CD14-positive monocyte (primary cell): Measurements from ENCODE around the gene FMO4. TPM values are rescaled to one million over a fixed set of nuclear protein-coding genes. Genes with fewer than 3 reads are reported as not detected.

Source experiments
- DNase-seq, 3 donors: peaks; one replicate each; pipeline ENCODE4 v3.0.0-alpha.2; 2011 to 2022
- H2AFZ ChIP-seq: 2 replicates; pipeline ENCODE4 v1.6.0; 2012; ENCODE audit warnings: mild to moderate bottlenecking, low read depth, low read length, inconsistent platforms; ENCODE audit not compliant: insufficient read depth, poor library complexity, severe bottlenecking
- H3K27ac ChIP-seq, 2 donors: 1 replicate in 1 of 2; 2 replicates in 1 of 2; pipeline ENCODE4 v1.5.1; 2012 to 2013; ENCODE audit warnings: low read length in 2 of 2, control low read depth in 1 of 2, inconsistent platforms in 1 of 2, low read depth in 1 of 2, mild to moderate bottlenecking in 1 of 2
- H3K27me3 ChIP-seq, 2 donors: one replicate each; pipeline versions ENCODE4 v1.6.0 to v1.6.1; 2011 to 2013; ENCODE audit warnings: low read length in 2 of 2; ENCODE audit not compliant: control insufficient read depth in 2 of 2, insufficient read depth in 2 of 2
- H3K36me3 ChIP-seq, 2 donors: replicated peaks in 1 of 2; 1 replicate in 1 of 2; 2 replicates in 1 of 2; pipeline versions ENCODE4 v1.5.1 to v1.6.1; 2012 to 2013; ENCODE audit warnings: low read length in 2 of 2, control low read depth in 1 of 2, inconsistent platforms in 1 of 2, mild to moderate bottlenecking in 1 of 2; ENCODE audit not compliant: insufficient read depth in 2 of 2, control insufficient read depth in 1 of 2
- H3K4me1 ChIP-seq, 2 donors: 1 replicate in 1 of 2; 2 replicates in 1 of 2; pipeline versions ENCODE4 v1.5.1 to v1.6.1; 2012 to 2013; ENCODE audit warnings: low read length in 2 of 2, control low read depth in 1 of 2, inconsistent platforms in 1 of 2, mild to moderate bottlenecking in 1 of 2, moderate library complexity in 1 of 2; ENCODE audit not compliant: insufficient read depth in 2 of 2, control insufficient read depth in 1 of 2
- H3K4me2 ChIP-seq: replicated peaks from 2 replicates; pipeline ENCODE3; 2012; ENCODE audit warnings: low read length, moderate library complexity, mild to moderate bottlenecking; ENCODE audit not compliant: poor library complexity, severe bottlenecking; ENCODE audit errors: extremely low read depth
- H3K4me3 ChIP-seq, 3 experiments: fragments of 200-600 bp in 1 of 3; sonication (generic) in 1 of 3; replicated peaks in 1 of 3; 1 replicate in 2 of 3; 2 replicates in 1 of 3; pipeline ENCODE4 v1.5.1; 2011 to 2013; ENCODE audit warnings: low read length in 3 of 3, mild to moderate bottlenecking in 3 of 3, control low read depth in 2 of 3, low read depth in 2 of 3, inconsistent platforms in 1 of 3, moderate library complexity in 1 of 3
- H3K79me2 ChIP-seq: 2 replicates; pipeline ENCODE4 v1.6.0; 2012; ENCODE audit warnings: mild to moderate bottlenecking, control low read depth, inconsistent platforms, low read length, moderate library complexity; ENCODE audit not compliant: insufficient read depth
- H3K9ac ChIP-seq: 2 replicates; pipeline ENCODE4 v1.6.0; 2017; ENCODE audit warnings: low read length, mild to moderate bottlenecking; ENCODE audit not compliant: insufficient read depth, poor library complexity, severe bottlenecking
- H3K9me3 ChIP-seq, 2 donors: replicated peaks in 1 of 2; 1 replicate in 1 of 2; 2 replicates in 1 of 2; pipeline versions ENCODE4 v1.5.1 to v1.6.1; 2012 to 2013; ENCODE audit warnings: low read length in 2 of 2, control low read depth in 1 of 2; ENCODE audit not compliant: control insufficient read depth in 1 of 2, insufficient read depth in 1 of 2
- H4K20me1 ChIP-seq: 2 replicates; pipeline ENCODE4 v1.6.0; 2012; ENCODE audit warnings: mild to moderate bottlenecking, low read length, control low read depth, moderate library complexity; ENCODE audit not compliant: insufficient read depth
- H3K27ac Mint-ChIP-seq, 7 donors: one replicate each; pipeline ENCODE4 v1.8.0; 2020; ENCODE audit warnings: mild to moderate bottlenecking in 7 of 7, mixed read lengths in 7 of 7, moderate library complexity in 6 of 7, inconsistent platforms in 2 of 7
- H3K27me3 Mint-ChIP-seq, 3 donors: one replicate each; pipeline ENCODE4 v1.8.0; 2021 to 2022; ENCODE audit warnings: low read depth in 3 of 3, mild to moderate bottlenecking in 3 of 3, mixed read lengths in 3 of 3, moderate library complexity in 3 of 3, inconsistent platforms in 1 of 3
- H3K36me3 Mint-ChIP-seq, 2 donors: one replicate each; pipeline ENCODE4 v1.8.0; 2020; ENCODE audit warnings: mixed read lengths in 2 of 2, inconsistent platforms in 1 of 2, mild to moderate bottlenecking in 1 of 2
- H3K4me1 Mint-ChIP-seq: one replicate; pipeline ENCODE4 v1.8.0; 2020; ENCODE audit warnings: mild to moderate bottlenecking, mixed read lengths
- H3K4me3 Mint-ChIP-seq, 2 donors: one replicate each; pipeline ENCODE4 v1.8.0; 2020; ENCODE audit warnings: mild to moderate bottlenecking in 2 of 2, mixed read lengths in 2 of 2, moderate library complexity in 1 of 2
- H3K9me3 Mint-ChIP-seq, 7 donors: one replicate each; pipeline ENCODE4 v1.8.0; 2020 to 2022; ENCODE audit warnings: mixed read lengths in 7 of 7, mild to moderate bottlenecking in 6 of 7, moderate library complexity in 6 of 7, inconsistent platforms in 2 of 7
- CTCF ChIP-seq: fragments of 200-600 bp; IDR thresholded peaks from one replicate; pipeline ENCODE4 v1.8.0; 2022; ENCODE audit warnings: antibody characterized with exemption, mild to moderate bottlenecking
- WGBS: methylation state at CpG from one replicate; pipeline ENCODE4 v1.1.5; 2013; ENCODE audit warnings: missing lambda C conversion rate; ENCODE audit not compliant: insufficient coverage; 5-methylcytosine and 5-hydroxymethylcytosine counted together
- intact Hi-C, 2 donors: fragments of 100-400 bp; cut with micrococcal nuclease; formaldehyde crosslinking; loops; one replicate each; pipeline versions ENCODE4 v1.15.0 to v1.15.1; 2023
- polyA plus RNA-seq, 3 donors: library from polyadenylated mRNA; depleted of rRNA in 1 of 3; unstranded in 2 of 3; stranded (reverse) in 1 of 3; fragments of 300-500 nt in 2 of 3; fragments of >200 nt in 1 of 3; fragmentation: Illumina TruSeq in 2 of 3; gene quantifications; 1 replicate in 2 of 3; 2 replicates in 1 of 3; pipeline ENCODE4 v1.2.3, GENCODE V29; 2012 to 2021

The FMO4 gene
- polyA plus RNA-seq, 3 donors = 1.3 to 1.9 (median 1.6) TPM

- no peak for DNase-seq
- no peak for TF ChIP-seq CTCF
- Histone ChIP-seq H3K79me2 (no peaks in the 10 kb centered on the region), H3K4me1 (no peaks in the 10 kb centered on the region), H2AFZ (no peak overlapping the region), H3K36me3 (no peaks in the 10 kb centered on the region), H4K20me1 (no peaks in the 10 kb centered on the region), H3K27me3 (no peaks in the 10 kb centered on the region), H3K4me2 (no peak overlapping the region), H3K4me3 (no peak overlapping the region), H3K9me3 (peaks cover 10 to 23% of the 10 kb centered on the region in 2 donors), H3K9ac (no peak overlapping the region), H3K27ac (no peak overlapping the region)
- no CpG with 5 or more reads among the region's 1 CpG for WGBS
- Mint-ChIP-seq H3K27ac (no peak overlapping the region), H3K4me1 (no peaks in the 10 kb centered on the region), H3K4me3 (no peak overlapping the region), H3K27me3 (peaks cover 0 to 3% (median 0%) of the 10 kb centered on the region in 3 donors), H3K9me3 (peaks cover 16 to 43% (median 30%) of the 10 kb centered on the region in 7 donors), H3K36me3 (no peaks in the 10 kb centered on the region)
- intact Hi-C loops = no loop called here
Measured at GRCh38 chr1:171300401-171300800, 13.6 kb upstream of the FMO4 start.

- H3K27me3 ChIP-seq = no peaks in the 10 kb centered on the region
- TF ChIP-seq CTCF = no peak
- WGBS = 65% methylated on average over 3 of the region's 3 CpGs
- H3K4me2 ChIP-seq = no peak overlapping the region
- no peak overlapping the region for H3K4me3 Mint-ChIP-seq
- no peaks in the 10 kb centered on the region for H4K20me1 ChIP-seq
- H3K27ac ChIP-seq = no peak overlapping the region
- no peaks in the 10 kb centered on the region for H3K36me3 ChIP-seq
- no peak overlapping the region for H3K4me3 ChIP-seq
- H3K79me2 ChIP-seq = no peaks in the 10 kb centered on the region
- no peak overlapping the region for H3K9ac ChIP-seq
- H3K9me3 ChIP-seq = no peaks in the 10 kb centered on the region
- intact Hi-C loops = no loop called here
- H3K36me3 Mint-ChIP-seq = no peaks in the 10 kb centered on the region
- H3K9me3 Mint-ChIP-seq = peaks cover 0 to 6% (median 0%) of the 10 kb centered on the region in 7 donors
- no peak for DNase-seq
- H3K27ac Mint-ChIP-seq = no peak overlapping the region
- H2AFZ ChIP-seq = no peak overlapping the region
- peaks cover 0 to 3% (median 2%) of the 10 kb centered on the region in 3 donors for H3K27me3 Mint-ChIP-seq
- H3K4me1 ChIP-seq = peaks cover 11 to 13% of the 10 kb centered on the region in 2 donors
- H3K4me1 Mint-ChIP-seq = peaks cover 21% of the 10 kb centered on the region
Measured at GRCh38 chr1:171310661-171311087, 3.3 kb upstream of the FMO4 start.
